ENCODE results near the gene PLA2G6.

DNA sequence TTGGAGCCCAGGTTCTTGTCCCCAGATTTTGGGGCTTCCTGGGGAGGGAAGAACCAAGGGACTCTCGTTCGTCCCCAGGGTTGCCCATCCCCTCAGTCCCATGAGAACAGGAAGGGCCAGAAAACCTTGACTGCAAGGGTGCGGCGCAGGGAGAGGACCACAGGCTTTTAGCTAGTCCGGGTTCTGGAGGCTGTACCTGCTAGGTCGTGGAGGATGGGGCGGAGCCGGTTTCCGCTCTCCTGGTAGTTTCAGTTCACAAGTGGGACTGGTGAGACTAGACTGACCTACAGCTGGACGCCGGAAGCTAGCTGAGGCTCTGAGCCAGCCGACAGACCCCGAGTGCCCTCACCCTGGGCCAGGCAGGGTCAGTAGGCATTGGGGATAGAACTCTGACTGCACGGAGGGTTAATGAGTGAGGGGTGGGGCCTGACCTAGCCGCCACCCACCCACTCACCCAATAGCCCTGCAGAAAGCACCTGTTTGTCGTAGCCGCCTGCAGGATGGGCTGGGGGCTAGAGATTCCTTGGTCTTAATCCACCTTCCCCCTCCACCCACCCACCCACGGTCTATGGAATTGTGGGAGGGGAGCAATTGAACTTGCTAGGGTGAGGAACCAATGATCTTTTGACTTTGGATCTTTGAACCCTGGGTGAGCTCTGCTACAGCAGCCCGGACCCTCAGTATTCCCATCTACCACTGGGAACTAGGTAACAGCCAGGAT lies 21.6 kb upstream of the PLA2G6 start:
- TF ChIP-seq MAX (IDR thresholded peaks at IDR 0.05) (peak; percentile 66; the same call in 1 of the 2 replicates), SP2 (IDR thresholded peaks at IDR 0.05; ENCODE audit: low read length) (no peak), POLR2AphosphoS5 (IDR thresholded peaks at IDR 0.05; ENCODE audit: low read depth, low read length) (peak; percentile 78), JUN (IDR thresholded peaks at IDR 0.05; ENCODE audit: low read depth, low read length) (no peak), ZNF274 (IDR thresholded peaks at IDR 0.05; ENCODE audit: borderline replicate concordance, extremely low read depth, low read length) (no peak), POLR2A (IDR thresholded peaks at IDR 0.05; ENCODE audit: control extremely low read depth in 1 of 2, low read depth in 2 of 2, low read length in 2 of 2) (peak in 1 of 2 experiments; percentile 58; a peak in 1 of 3 replicates), TAF1 (IDR thresholded peaks at IDR 0.05; ENCODE audit: low read depth, low read length) (peak; percentile 73), KDM5A (IDR thresholded peaks at IDR 0.05; ENCODE audit: low read length) (no peak), EP300 (IDR thresholded peaks at IDR 0.05; ENCODE audit: borderline replicate concordance in 1 of 2, low read depth in 2 of 2, low read length in 2 of 2) (no peak), SRF (IDR thresholded peaks at IDR 0.05; ENCODE audit: low read depth, low read length) (no peak)
- TF ChIP-seq, protein P1, sequence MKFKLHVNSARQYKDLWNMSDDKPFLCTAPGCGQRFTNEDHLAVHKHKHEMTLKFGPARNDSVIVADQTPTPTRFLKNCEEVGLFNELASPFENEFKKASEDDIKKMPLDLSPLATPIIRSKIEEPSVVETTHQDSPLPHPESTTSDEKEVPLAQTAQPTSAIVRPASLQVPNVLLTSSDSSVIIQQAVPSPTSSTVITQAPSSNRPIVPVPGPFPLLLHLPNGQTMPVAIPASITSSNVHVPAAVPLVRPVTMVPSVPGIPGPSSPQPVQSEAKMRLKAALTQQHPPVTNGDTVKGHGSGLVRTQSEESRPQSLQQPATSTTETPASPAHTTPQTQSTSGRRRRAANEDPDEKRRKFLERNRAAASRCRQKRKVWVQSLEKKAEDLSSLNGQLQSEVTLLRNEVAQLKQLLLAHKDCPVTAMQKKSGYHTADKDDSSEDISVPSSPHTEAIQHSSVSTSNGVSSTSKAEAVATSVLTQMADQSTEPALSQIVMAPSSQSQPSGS (IDR thresholded peaks at IDR 0.05; ENCODE audit: low read length): no peak
- TF ChIP-seq, protein P2, sequence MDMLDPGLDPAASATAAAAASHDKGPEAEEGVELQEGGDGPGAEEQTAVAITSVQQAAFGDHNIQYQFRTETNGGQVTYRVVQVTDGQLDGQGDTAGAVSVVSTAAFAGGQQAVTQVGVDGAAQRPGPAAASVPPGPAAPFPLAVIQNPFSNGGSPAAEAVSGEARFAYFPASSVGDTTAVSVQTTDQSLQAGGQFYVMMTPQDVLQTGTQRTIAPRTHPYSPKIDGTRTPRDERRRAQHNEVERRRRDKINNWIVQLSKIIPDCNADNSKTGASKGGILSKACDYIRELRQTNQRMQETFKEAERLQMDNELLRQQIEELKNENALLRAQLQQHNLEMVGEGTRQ (IDR thresholded peaks at IDR 0.05; ENCODE audit: low read length): no peak
- TF ChIP-seq, protein P3, sequence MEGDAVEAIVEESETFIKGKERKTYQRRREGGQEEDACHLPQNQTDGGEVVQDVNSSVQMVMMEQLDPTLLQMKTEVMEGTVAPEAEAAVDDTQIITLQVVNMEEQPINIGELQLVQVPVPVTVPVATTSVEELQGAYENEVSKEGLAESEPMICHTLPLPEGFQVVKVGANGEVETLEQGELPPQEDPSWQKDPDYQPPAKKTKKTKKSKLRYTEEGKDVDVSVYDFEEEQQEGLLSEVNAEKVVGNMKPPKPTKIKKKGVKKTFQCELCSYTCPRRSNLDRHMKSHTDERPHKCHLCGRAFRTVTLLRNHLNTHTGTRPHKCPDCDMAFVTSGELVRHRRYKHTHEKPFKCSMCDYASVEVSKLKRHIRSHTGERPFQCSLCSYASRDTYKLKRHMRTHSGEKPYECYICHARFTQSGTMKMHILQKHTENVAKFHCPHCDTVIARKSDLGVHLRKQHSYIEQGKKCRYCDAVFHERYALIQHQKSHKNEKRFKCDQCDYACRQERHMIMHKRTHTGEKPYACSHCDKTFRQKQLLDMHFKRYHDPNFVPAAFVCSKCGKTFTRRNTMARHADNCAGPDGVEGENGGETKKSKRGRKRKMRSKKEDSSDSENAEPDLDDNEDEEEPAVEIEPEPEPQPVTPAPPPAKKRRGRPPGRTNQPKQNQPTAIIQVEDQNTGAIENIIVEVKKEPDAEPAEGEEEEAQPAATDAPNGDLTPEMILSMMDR (IDR thresholded peaks at IDR 0.05; ENCODE audit: control extremely low read depth in 1 of 3, insufficient read depth in 1 of 3, low read depth in 1 of 3, low read length in 3 of 3): no peak
